GM19043 (cell line): Measurements from ENCODE around the gene MYO18A.

Source experiments
- ATAC-seq: cut with Tn5 transposase; IDR thresholded peaks from one replicate; pipeline ENCODE4 v1.9.1; 2021; ENCODE audit warnings: low read depth; ENCODE audit not compliant: unreplicated experiment

MYO18A gene

DNA sequence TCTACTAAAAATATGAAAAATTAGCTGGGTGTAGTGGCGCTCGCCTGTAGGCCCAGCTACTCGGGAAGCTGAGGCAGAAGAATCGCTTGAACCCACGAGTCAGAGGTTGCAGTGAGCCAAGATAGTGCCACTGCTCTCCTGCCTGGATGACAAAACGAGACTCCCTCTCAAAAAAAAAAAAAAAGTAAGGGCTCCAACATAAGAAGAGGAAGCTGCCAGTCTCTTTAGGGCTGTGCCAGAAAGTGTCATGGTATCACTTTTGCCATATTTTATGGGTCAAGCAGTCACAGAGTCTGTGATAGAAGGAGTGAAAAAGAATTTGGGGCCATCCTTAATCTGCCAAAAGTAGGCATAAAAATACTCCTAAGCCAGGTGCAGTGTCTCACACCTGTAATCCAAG, 138.6 kb downstream of the MYO18A start:
- ATAC-seq: no peak

DNA sequence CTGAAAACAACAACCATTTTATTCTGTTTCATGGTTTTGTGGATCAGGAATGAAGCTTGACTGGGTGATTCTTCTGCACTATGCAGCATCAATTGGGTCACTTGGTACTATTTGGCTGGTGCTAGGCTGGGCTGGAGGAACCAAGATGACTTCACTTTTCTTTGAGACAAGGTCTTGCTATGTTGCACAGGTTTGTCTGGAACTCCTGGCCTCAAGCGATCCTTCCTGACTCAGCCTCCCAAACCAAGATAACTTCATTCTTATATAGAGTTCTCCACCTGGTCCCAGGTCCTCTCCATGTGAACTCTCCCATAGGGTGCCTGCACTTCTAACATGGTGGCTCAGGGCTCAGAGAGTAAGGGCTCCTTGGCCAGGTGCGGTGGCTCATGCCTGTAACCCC, 139.1 kb downstream of the MYO18A start:
- ATAC-seq: no peak

DNA sequence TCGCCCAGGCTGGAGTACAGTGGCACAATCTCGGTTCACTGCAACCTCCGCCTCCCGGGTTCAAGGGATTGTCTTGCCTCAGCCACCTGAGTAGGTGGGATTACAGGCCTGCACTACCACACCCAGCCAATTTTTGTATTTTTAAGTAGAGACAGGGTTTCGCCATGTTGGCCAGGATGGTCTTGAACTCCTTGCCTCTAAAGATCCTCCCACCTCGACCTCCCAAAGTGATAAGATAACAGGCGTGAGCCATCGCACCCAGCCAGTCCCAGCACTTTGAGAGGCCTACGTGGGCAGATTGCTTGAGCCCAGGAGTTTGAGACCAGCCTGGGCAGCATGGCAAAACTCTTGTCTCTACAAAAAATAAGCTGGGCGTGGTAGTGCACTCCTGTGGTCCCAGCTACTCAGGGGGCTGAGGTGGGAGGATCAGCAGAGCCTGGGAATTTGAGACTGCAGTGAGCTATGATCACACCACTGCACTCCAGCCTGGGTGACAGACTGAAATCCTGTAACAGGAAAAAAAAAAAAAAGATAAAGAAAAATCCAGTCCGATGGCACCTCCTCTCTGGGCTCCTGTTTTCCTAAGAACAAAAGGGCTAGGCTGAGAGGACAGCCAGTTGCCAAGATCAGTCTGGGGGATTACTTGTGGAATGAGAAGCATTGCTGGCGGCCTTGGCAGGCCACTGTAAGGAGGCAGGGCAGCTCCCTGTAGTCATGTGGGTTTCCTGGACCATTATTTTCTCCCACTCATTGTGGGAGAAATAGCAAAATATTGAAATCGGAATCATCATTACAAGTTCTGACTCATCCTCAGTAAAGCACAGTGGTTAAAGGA, 140.2 kb downstream of the MYO18A start:
- ATAC-seq: no peak

DNA sequence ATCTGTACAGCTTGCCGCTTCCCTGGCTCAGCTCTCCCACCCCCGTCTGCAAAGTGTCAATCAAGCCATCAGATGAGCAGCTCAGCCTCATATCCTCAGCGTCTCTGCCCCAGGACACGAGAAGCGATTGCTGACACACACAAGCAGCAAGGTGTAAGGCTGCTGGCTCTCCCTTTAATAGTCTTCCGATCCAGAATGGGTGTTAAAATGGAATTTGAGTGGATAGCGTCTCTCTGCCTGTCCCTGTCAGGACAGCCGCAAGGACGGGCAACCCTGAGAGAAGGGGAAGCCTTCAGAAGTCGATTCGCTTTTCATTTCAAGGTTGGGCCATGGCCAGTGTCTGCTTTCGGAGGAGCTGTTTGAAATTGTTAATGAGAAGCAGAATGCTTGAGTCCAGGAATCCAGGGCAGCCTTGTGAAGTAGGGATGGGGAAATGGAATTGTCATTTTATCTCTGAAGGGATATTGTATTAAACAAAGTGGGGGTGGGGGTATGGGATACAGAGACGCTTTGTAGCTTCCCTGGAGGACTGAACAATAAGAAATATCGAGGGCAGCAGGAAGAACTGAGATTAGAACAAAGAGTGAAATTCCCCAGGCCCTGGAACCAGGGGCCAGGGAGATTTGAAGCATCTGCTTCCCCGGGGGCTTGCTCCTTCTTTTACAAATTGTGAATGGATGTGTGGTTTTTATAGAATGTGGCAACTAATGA, 142.0 kb downstream of the MYO18A start:
- ATAC-seq: no peak

GRCh38 chr17:29037739-29038084, 142.5 kb downstream of the MYO18A start:
- ATAC-seq: no peak

DNA sequence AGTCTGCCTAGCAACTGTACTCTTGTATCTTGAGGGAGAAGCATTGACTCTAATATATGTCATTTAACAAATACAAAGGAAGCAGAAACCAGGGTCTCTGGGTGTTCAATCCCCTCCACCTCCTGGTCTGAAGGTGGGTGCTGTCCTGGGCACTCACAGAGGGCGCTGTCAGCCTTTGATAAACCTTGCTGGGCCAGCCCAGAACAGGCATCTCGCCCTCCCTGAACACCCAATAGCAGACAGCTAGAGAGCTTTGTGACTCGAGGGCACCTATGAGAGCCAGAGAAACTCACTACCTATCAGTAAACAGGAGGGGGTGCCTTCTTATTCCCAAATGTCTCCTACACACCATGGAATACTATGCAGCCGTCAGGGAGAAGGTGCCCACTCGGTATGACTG, 143.6 kb downstream of the MYO18A start:
- no peak for ATAC-seq

GRCh38 chr17:29034510-29034909, 145.7 kb downstream of the MYO18A start:
- no peak for ATAC-seq

- no peak for ATAC-seq
Measured at GRCh38 chr17:29032857-29033197, 147.4 kb downstream of the MYO18A start.

DNA sequence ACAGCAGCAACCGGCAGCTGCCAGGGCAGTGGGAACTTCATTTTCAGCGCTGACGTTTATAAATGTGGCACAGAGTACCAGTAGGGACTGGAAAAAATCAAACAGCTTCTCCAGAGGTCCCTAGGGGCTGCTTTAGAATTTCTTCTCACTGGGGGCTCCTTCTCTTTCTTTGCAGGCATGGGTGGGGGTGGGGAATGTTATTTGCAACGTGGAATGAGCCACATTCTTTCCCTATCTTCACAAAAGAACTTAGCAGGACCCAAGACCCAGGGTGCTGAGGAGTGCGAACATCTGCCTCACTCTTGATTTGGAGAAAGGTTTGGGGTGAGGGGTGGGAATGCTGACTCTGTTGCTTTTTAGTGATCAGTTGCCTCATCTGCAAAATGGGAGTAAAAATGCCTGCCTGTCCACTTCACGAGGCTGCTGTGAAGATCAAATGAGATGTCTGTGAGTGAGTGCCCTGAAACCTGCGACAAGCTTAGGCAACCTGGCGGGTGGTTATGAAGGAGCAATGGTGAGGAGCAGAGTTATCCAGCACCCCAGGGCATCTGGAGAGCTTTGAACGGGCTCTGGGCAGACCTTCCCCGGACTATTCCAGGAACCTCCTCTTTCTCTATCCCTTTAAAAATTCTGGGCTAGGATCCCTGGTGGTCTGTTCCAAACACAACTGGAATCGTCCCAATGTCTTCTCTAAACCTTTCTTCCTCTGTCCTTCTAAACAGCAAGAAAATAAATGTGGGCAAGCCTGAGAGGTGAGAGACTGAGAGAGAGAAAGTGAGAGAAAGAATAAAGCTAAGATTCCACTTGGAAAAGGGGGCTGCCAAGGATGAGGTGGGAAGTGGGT, 148.0 kb downstream of the MYO18A start:
- no peak for ATAC-seq

GRCh38 chr17:29031488-29031887, 148.7 kb downstream of the MYO18A start:
- ATAC-seq: no peak

- no peak for ATAC-seq
Measured at GRCh38 chr17:29024316-29024952, 155.8 kb downstream of the MYO18A start.

DNA sequence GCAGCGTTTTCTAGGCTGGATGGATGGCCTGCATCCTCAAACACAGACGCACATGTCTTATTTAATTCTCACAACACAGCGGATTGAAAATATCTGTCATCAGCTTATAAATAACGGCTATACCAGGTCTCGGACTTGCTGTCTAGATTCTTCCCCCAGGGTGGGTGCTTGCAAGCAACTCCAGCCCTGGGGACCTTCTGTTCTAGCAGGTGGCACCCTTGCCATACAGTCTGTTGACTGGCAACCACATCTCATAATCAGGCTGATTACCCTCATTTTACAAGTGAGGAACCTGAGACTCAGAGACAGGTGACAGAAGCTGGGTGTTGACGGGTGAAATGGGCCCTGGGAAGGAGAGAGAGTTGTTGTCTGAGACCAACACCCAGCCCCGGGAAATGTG, 158.1 kb downstream of the MYO18A start:
- no peak for ATAC-seq

- ATAC-seq: no peak
Measured at GRCh38 chr17:29021226-29021625, 159.0 kb downstream of the MYO18A start.
